ENCODE data around the gene CNPY4.

DNA sequence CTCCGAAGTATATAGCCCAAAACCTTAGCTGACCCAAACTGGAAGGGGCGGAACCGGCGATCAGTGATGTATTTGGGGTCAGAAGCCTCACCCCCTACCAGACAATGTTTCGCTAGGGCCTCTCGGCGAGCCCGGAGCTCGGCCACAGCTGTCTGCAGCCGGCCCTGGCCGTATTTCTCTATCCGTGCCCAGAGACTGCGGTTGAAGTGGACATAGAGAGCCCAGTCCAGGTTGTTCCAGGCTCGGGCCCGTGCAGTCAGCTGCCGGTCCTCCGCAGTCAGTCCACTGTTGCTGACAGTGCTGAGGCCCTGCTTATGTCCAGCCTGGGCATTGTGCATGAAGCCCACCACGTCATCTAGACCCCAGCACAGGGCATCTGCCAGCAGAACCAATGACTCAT is 40.6 kb downstream of the CNPY4 start:
- TF ChIP-seq ZNF384 (IDR thresholded peaks at IDR 0.05), result no peak
- no peak for TF ChIP-seq SP1 (IDR thresholded peaks at IDR 0.05)
- TF ChIP-seq HDGF (IDR thresholded peaks at IDR 0.05; ENCODE audit: borderline replicate concordance), result no peak
- no peak for TF ChIP-seq FOXM1 (IDR thresholded peaks at IDR 0.05; ENCODE audit: borderline replicate concordance)
- TF ChIP-seq NFRKB (IDR thresholded peaks at IDR 0.05), result no peak
- TF ChIP-seq TARDBP (IDR thresholded peaks at IDR 0.05), result no peak
- TF ChIP-seq BHLHE40 (IDR thresholded peaks at IDR 0.05; ENCODE audit: borderline replicate concordance), result no peak

Measured in HEK293T (cell line).